Measurements from ENCODE around the gene PAX5.

The PAX5 gene

DNA sequence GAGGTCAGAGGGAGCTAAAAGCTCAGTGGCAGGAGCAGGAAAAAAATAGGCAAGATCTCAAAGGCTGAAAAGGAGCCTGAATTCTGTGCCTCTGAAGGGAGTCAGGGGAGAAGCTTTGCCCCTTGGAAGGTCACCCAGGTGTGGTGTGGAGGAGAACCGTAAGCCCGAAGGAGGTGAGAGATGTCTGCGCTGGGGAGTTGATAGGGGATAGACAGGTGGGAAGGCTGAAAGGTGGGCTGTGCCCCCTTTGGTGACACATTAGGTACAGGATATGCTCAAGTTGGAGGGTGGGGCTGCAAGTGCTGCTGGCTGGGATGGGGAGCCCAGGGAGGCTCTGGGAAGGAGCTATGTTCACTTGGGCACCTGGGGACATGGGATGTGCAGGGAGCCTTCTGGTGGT, 217.7 kb downstream of the PAX5 start:
- Histone ChIP-seq H3K4me3 (IDR thresholded peaks at IDR 0.05; ENCODE audit: insufficient read depth, low read depth, low read length) (no peak overlapping the region), H3K4me2 (no peak overlapping the region), H3K27ac (no peak overlapping the region), H4K20me1 (ENCODE audit: insufficient read depth) (no peaks in the 10 kb centered on the region), H3K4me1 (ENCODE audit: low read depth, poor library complexity, severe bottlenecking) (no peaks in the 10 kb centered on the region), H2AFZ (ENCODE audit: low read depth) (no peak overlapping the region), H3K79me2 (ENCODE audit: insufficient read depth, low read depth) (no peaks in the 10 kb centered on the region), H3K27me3 (ENCODE audit: insufficient read depth, low read depth) (no peaks in the 10 kb centered on the region; the same call in 1 of the 2 replicates), H3K36me3 (ENCODE audit: insufficient read depth) (no peaks in the 10 kb centered on the region), H3K9ac (no peak overlapping the region)
- TF ChIP-seq, protein P1, sequence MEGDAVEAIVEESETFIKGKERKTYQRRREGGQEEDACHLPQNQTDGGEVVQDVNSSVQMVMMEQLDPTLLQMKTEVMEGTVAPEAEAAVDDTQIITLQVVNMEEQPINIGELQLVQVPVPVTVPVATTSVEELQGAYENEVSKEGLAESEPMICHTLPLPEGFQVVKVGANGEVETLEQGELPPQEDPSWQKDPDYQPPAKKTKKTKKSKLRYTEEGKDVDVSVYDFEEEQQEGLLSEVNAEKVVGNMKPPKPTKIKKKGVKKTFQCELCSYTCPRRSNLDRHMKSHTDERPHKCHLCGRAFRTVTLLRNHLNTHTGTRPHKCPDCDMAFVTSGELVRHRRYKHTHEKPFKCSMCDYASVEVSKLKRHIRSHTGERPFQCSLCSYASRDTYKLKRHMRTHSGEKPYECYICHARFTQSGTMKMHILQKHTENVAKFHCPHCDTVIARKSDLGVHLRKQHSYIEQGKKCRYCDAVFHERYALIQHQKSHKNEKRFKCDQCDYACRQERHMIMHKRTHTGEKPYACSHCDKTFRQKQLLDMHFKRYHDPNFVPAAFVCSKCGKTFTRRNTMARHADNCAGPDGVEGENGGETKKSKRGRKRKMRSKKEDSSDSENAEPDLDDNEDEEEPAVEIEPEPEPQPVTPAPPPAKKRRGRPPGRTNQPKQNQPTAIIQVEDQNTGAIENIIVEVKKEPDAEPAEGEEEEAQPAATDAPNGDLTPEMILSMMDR (conservative IDR thresholded peaks at IDR 0.05; ENCODE audit: low read depth, low read length) = no peak

DNA sequence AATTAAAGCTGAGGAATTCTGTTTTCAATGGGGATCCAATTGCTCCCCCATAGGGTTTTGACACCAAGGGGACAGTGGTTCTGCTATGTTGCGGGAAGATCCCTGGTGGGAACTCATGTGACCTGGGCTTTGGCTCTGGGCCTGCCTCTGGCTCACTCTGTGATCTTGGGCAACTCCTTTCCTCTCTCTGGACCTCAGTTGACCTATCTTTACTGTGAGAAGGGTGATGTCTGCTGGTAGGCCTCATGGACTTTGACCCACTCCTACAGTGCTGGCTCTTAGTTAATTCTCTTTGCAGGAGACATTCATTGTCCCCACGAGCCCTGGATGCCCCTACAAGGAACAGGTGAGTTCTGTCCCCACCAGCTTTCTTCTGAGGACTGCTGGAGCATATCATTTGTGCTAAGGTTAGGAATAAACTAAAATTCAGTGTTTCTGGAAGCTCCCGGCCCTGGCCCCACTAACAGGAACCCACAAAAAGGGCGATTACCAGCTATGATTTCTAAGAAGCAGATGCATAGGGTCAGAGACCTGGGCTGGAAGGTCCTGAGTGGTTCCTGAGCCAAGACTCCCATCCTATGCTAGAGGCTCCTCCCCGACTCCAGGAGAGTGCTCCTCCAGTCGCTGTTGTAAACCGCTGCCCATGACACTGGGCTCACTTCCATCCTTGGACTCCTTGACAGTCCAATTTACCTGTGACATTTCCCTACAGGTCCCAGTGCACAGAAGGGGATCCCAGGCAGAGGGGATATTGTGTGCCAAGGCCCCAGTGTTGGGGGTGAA, 218.3 kb downstream of the PAX5 start:
- Histone ChIP-seq H3K4me3 (IDR thresholded peaks at IDR 0.05; ENCODE audit: insufficient read depth, low read depth, low read length) (no peak overlapping the region), H3K4me2 (no peak overlapping the region)
- TF ChIP-seq, protein P1 (conservative IDR thresholded peaks at IDR 0.05; ENCODE audit: low read depth, low read length) = no peak

DNA sequence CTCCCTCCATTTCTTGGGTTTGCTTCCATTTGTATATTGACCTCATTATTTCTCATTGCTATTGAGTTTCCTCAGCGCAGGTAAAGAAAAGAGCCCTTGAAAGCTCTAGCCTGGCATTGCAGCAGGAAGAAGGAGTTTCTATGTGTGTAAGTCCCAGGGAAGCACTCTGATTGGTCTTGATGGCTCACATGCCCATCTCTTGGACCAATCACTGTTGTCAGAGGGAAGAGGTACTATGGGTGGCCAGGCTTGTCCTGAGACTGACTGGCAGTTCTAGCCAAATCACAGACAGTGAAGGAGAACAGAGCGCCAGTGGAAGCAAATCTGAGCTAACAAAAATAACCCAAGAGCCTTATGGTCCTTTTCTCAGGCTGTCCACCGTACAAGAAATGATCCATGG, 219.0 kb downstream of the PAX5 start:
- H3K27me3 ChIP-seq (ENCODE audit: insufficient read depth, low read depth) = no peaks in the 10 kb centered on the region; the same call in 1 of the 2 replicates
- no peaks in the 10 kb centered on the region for H3K79me2 ChIP-seq (ENCODE audit: insufficient read depth, low read depth)
- no peak overlapping the region for H3K9ac ChIP-seq
- TF ChIP-seq, protein P1 (conservative IDR thresholded peaks at IDR 0.05; ENCODE audit: low read depth, low read length) = no peak
- no peak overlapping the region for H2AFZ ChIP-seq (ENCODE audit: low read depth)
- no peaks in the 10 kb centered on the region for H4K20me1 ChIP-seq (ENCODE audit: insufficient read depth)
- H3K4me1 ChIP-seq (ENCODE audit: low read depth, poor library complexity, severe bottlenecking) = no peaks in the 10 kb centered on the region
- H3K36me3 ChIP-seq (ENCODE audit: insufficient read depth) = no peaks in the 10 kb centered on the region
- no peak overlapping the region for H3K4me3 ChIP-seq (IDR thresholded peaks at IDR 0.05; ENCODE audit: insufficient read depth, low read depth, low read length)
- H3K4me2 ChIP-seq = no peak overlapping the region
- H3K27ac ChIP-seq = no peak overlapping the region

More for the DNA sequence above, 218.3 kb downstream of the PAX5 start:
- no peak overlapping the region for H2AFZ ChIP-seq (ENCODE audit: low read depth)
- no peak overlapping the region for H3K9ac ChIP-seq
- no peak overlapping the region for H3K27ac ChIP-seq
- no peaks in the 10 kb centered on the region for H3K36me3 ChIP-seq (ENCODE audit: insufficient read depth)
- no peaks in the 10 kb centered on the region for H4K20me1 ChIP-seq (ENCODE audit: insufficient read depth)
- H3K4me1 ChIP-seq (ENCODE audit: low read depth, poor library complexity, severe bottlenecking) = no peaks in the 10 kb centered on the region
- H3K27me3 ChIP-seq (ENCODE audit: insufficient read depth, low read depth) = no peaks in the 10 kb centered on the region; the same call in 1 of the 2 replicates
- no peaks in the 10 kb centered on the region for H3K79me2 ChIP-seq (ENCODE audit: insufficient read depth, low read depth)

GRCh38 chr9:36813154-36813553, 220.9 kb downstream of the PAX5 start:
- H3K4me3 ChIP-seq (IDR thresholded peaks at IDR 0.05; ENCODE audit: insufficient read depth, low read depth, low read length) = no peak overlapping the region
- no peaks in the 10 kb centered on the region for H3K36me3 ChIP-seq (ENCODE audit: insufficient read depth)
- TF ChIP-seq, protein P1 (conservative IDR thresholded peaks at IDR 0.05; ENCODE audit: low read depth, low read length) = no peak
- no peak overlapping the region for H3K9ac ChIP-seq
- no peaks in the 10 kb centered on the region for H3K79me2 ChIP-seq (ENCODE audit: insufficient read depth, low read depth)
- H3K4me2 ChIP-seq = no peak overlapping the region
- no peak overlapping the region for H3K27ac ChIP-seq
- no peaks in the 10 kb centered on the region; the same call in 1 of the 2 replicates for H3K27me3 ChIP-seq (ENCODE audit: insufficient read depth, low read depth)
- H3K4me1 ChIP-seq (ENCODE audit: low read depth, poor library complexity, severe bottlenecking) = no peaks in the 10 kb centered on the region
- no peaks in the 10 kb centered on the region for H4K20me1 ChIP-seq (ENCODE audit: insufficient read depth)
- H2AFZ ChIP-seq (ENCODE audit: low read depth) = no peak overlapping the region

All from KMS-11 (cell line).